PC-3 (cell line): ENCODE data around the gene HMCN1. TPM values are rescaled to one million over a fixed set of nuclear protein-coding genes. Genes with fewer than 3 reads are reported as not detected.

Experiments used
- ATAC-seq: fragments of 200-7000 bp; cut with Tn5 transposase; 2 replicates; pipeline ENCODE4 v1.9.1; 2020; ENCODE audit warnings: mild to moderate bottlenecking, moderate library complexity
- BruUV-seq: library from RNA; stranded (reverse); fragments of 400-500 nt; replicated peaks from 2 replicates; lab custom pipeline; 2021; lab: Mats Ljungman, UMichigan
- CTCF ChIA-PET: fragments of 300-600 bp; sonication (Branson Sonifier 250); formaldehyde crosslinking; loops from one replicate; lab custom pipeline; 2022; ENCODE audit warnings: antibody characterized with exemption; lab: Charles Lee
- POLR2A ChIA-PET: fragments of 300-600 bp; sonication (Branson Sonifier 250); formaldehyde crosslinking; loops from one replicate; lab custom pipeline; 2022; ENCODE audit warnings: antibody characterized with exemption; ENCODE audit not compliant: unreplicated experiment; lab: Charles Lee
- DNase-seq: peaks from one replicate; pipeline ENCODE4 v3.0.0-alpha.2; 2015
- H2AFZ ChIP-seq: fragments of 300-600 bp; sonication (generic); 2 replicates; pipeline ENCODE4 v1.6.0; 2016; ENCODE audit warnings: antibody characterized with exemption, low read length
- H3F3A ChIP-seq: fragments of 300-600 bp; sonication (generic); one replicate; pipeline ENCODE4 v1.6.0; 2017; ENCODE audit warnings: antibody characterized with exemption, low read length, control low read depth, mild to moderate bottlenecking; ENCODE audit not compliant: unreplicated experiment
- H3K27ac ChIP-seq: fragments of 300-600 bp; sonication (generic); 2 replicates; pipeline ENCODE4 v1.5.1; 2016; ENCODE audit warnings: mild to moderate bottlenecking, low read length
- H3K27me3 ChIP-seq: fragments of 300-600 bp; sonication (generic); 2 replicates; pipeline ENCODE4 v1.6.1; 2016; ENCODE audit warnings: low read length, mixed read lengths
- H3K36me3 ChIP-seq: fragments of 300-600 bp; sonication (generic); 2 replicates; pipeline ENCODE4 v1.6.1; 2016; ENCODE audit warnings: low read depth, mixed run types, low read length, mixed read lengths
- H3K4me1 ChIP-seq: fragments of 300-600 bp; sonication (generic); 2 replicates; pipeline ENCODE4 v1.5.1; 2016; ENCODE audit warnings: low read length; ENCODE audit not compliant: insufficient read depth
- H3K4me2 ChIP-seq: fragments of 300-600 bp; sonication (generic); 2 replicates; pipeline ENCODE4 v1.6.0; 2016; ENCODE audit warnings: low read length
- H3K4me3 ChIP-seq: fragments of 300-600 bp; sonication (generic); 2 replicates; pipeline ENCODE4 v1.5.1; 2016; ENCODE audit warnings: mild to moderate bottlenecking, low read length, mixed read lengths
- H3K79me2 ChIP-seq: fragments of 300-600 bp; sonication (generic); 2 replicates; pipeline ENCODE4 v1.6.1; 2017; ENCODE audit warnings: low read length, mixed read lengths
- H3K9ac ChIP-seq: fragments of 300-600 bp; sonication (generic); 2 replicates; pipeline ENCODE4 v1.6.0; 2016; ENCODE audit warnings: mild to moderate bottlenecking, low read length
- H3K9me2 ChIP-seq: fragments of 300-600 bp; sonication (generic); replicated peaks from 2 replicates; pipeline ENCODE4 v1.6.1; 2016; ENCODE audit warnings: mixed run types, low read length, mixed read lengths
- H3K9me3 ChIP-seq: fragments of 300-600 bp; sonication (generic); 2 replicates; pipeline ENCODE4 v1.6.1; 2016; ENCODE audit warnings: low read length, mixed read lengths
- H4K20me1 ChIP-seq: fragments of 300-600 bp; sonication (generic); 2 replicates; pipeline ENCODE4 v1.6.1; 2016; ENCODE audit warnings: low read length, mixed read lengths
- EZH2 ChIP-seq: fragments of 300-600 bp; sonication (generic); IDR thresholded peaks from one replicate; pipeline ENCODE4 v1.6.1; 2017; ENCODE audit warnings: antibody characterized with exemption, mild to moderate bottlenecking, low read length; ENCODE audit not compliant: unreplicated experiment
- EZH2phosphoT487 ChIP-seq: fragments of 300-600 bp; sonication (generic); IDR thresholded peaks from 2 replicates; pipeline ENCODE4 v1.6.1; 2018; ENCODE audit warnings: mild to moderate bottlenecking, antibody characterized with exemption, low read length, borderline replicate concordance
- intact Hi-C: fragments of 100-400 bp; cut with micrococcal nuclease; formaldehyde crosslinking; loops from 2 replicates; pipeline ENCODE4 v1.9.0; 2023
- total RNA-seq: library from RNA; depleted of rRNA; stranded (reverse); fragments of >200 nt; gene quantifications from 2 replicates; pipeline ENCODE4 v1.2.3, GENCODE V29; 2014
- TF ChIP-seq, protein P1 (sequence below): fragments of 300-600 bp; sonication (generic); conservative IDR thresholded peaks from 2 replicates; pipeline ENCODE4 v1.5.1; 2017; ENCODE audit warnings: antibody characterized with exemption, low read depth, mild to moderate bottlenecking, low read length

Gene HMCN1
- total RNA-seq, 1 experiment from 2014 or later = 0.66 TPM

DNA sequence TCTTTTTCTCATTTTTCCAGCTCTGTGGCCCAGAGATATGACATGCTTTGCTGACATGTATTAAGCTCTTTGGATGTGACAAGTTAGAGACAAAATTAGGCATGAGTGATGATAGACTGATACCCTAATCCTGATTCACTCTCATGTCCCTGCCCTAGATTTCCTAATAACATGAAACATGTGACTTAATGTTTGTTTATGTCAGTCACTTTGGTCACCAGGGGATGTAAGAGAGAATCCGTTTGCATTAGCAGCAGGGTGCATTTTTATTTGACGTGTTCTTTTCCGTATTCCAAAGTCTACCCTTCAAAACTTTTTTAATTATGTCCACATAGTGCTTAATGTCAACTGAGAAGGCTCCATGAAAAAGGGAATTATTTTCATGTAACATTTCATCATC lies 192.4 kb downstream of the HMCN1 start:
- Histone ChIP-seq H3K4me1 (no peaks in the 10 kb centered on the region), H3K4me3 (no peak overlapping the region), H3K27ac (no peak overlapping the region), H3K79me2 (no peaks in the 10 kb centered on the region), H3K27me3 (no peaks in the 10 kb centered on the region), H3K9me3 (no peaks in the 10 kb centered on the region), H3K36me3 (no peaks in the 10 kb centered on the region), H2AFZ (no peak overlapping the region), H4K20me1 (no peaks in the 10 kb centered on the region), H3K4me2 (no peak overlapping the region), H3F3A (no peaks in the 10 kb centered on the region), H3K9me2 (no peaks in the 10 kb centered on the region), H3K9ac (no peak overlapping the region)
- DNase-seq (no peak), ATAC-seq (no peak)
- BruUV-seq = no TSS peak
- intact Hi-C loops = no loop called here
- ChIA-PET CTCF (no interaction called here), POLR2A (no interaction called here)
- TF ChIP-seq, protein P1, sequence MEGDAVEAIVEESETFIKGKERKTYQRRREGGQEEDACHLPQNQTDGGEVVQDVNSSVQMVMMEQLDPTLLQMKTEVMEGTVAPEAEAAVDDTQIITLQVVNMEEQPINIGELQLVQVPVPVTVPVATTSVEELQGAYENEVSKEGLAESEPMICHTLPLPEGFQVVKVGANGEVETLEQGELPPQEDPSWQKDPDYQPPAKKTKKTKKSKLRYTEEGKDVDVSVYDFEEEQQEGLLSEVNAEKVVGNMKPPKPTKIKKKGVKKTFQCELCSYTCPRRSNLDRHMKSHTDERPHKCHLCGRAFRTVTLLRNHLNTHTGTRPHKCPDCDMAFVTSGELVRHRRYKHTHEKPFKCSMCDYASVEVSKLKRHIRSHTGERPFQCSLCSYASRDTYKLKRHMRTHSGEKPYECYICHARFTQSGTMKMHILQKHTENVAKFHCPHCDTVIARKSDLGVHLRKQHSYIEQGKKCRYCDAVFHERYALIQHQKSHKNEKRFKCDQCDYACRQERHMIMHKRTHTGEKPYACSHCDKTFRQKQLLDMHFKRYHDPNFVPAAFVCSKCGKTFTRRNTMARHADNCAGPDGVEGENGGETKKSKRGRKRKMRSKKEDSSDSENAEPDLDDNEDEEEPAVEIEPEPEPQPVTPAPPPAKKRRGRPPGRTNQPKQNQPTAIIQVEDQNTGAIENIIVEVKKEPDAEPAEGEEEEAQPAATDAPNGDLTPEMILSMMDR = no peak
- TF ChIP-seq EZH2 (no peak), EZH2phosphoT487 (no peak)

DNA sequence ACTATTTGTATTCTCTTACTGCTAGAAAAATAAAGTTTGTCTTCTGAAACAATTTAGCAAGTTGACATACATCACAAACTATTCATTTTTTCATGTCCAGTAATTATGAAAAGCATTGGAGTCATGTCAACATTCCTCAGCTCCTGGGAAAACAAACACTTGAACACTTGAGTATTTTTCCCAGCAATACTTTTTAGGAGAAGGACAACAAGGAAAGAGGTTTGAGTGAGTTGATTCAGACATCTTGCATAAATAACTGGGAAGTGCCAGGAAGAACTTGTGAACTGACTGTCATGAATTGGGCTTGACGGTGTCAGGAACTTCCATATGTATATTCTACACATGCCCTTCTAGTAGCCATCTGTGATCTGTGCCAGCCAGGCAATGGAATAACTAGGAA lies 195.6 kb downstream of the HMCN1 start:
- Histone ChIP-seq H3K27me3 (no peaks in the 10 kb centered on the region), H3K79me2 (no peaks in the 10 kb centered on the region), H3F3A (no peaks in the 10 kb centered on the region), H3K4me1 (no peaks in the 10 kb centered on the region), H3K4me3 (no peak overlapping the region), H3K36me3 (no peaks in the 10 kb centered on the region), H4K20me1 (no peaks in the 10 kb centered on the region), H3K9me2 (no peaks in the 10 kb centered on the region), H3K27ac (no peak overlapping the region), H3K9me3 (no peaks in the 10 kb centered on the region), H3K4me2 (no peak overlapping the region), H3K9ac (no peak overlapping the region), H2AFZ (no peak overlapping the region)
- no peak for ATAC-seq
- no peak for DNase-seq
- CTCF ChIA-PET = no interaction called here
- TF ChIP-seq EZH2phosphoT487 = no peak
- TF ChIP-seq, protein P1 = no peak
- intact Hi-C loops = no loop called here
- BruUV-seq = no TSS peak
- POLR2A ChIA-PET = no interaction called here

DNA sequence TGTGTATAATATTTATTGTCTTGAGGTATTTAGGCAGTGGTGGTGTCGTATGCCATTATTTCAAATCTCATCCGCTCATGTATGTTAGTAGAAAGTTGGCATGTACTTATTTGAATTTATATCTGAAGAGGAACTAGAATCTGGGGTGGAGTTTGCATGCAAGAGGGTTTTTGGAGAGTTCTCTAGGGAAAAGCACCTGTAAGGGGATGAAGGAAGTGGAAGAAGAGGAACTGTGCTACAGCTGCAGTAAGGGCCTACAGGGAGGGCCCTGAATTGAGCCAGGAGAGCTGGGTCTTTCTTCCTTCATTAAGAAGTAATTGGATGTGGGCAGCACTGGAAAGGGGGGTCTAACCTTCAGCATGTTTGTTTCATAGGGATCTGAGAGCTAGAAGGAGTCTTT lies 197.2 kb downstream of the HMCN1 start:
- ChIA-PET POLR2A (no interaction called here), CTCF (no interaction called here)
- TF ChIP-seq EZH2 = no peak
- no peak for TF ChIP-seq EZH2phosphoT487
- TF ChIP-seq, protein P1 = no peak
- no peak overlapping the region for H3K9ac ChIP-seq
- no TSS peak for BruUV-seq
- H3F3A ChIP-seq = no peaks in the 10 kb centered on the region
- no peaks in the 10 kb centered on the region for H3K9me3 ChIP-seq
- no peaks in the 10 kb centered on the region for H3K79me2 ChIP-seq
- no peaks in the 10 kb centered on the region for H3K36me3 ChIP-seq
- H3K9me2 ChIP-seq = no peaks in the 10 kb centered on the region
- H2AFZ ChIP-seq = no peak overlapping the region
- no peaks in the 10 kb centered on the region for H3K27me3 ChIP-seq
- H4K20me1 ChIP-seq = no peaks in the 10 kb centered on the region
- no peak overlapping the region for H3K4me3 ChIP-seq
- no peak for ATAC-seq
- H3K4me1 ChIP-seq = no peaks in the 10 kb centered on the region
- DNase-seq = no peak
- no peak overlapping the region for H3K27ac ChIP-seq
- no peak overlapping the region for H3K4me2 ChIP-seq
- intact Hi-C loops = no loop called here
